Tibial nerve (tissue), 4 donors: ENCODE measurements around the gene COQ2. TPM values are rescaled to one million over a fixed set of nuclear protein-coding genes. Genes with fewer than 3 reads are reported as not detected.
"Not testable (repeated sequence)": the region's sequence is repeated elsewhere in the genome, so short reads cannot be mapped to it uniquely, and the experiment has no call there.

Experiments
- DNase-seq, 2 donors: peaks; one replicate each; pipeline ENCODE4 v3.0.0-alpha.2; 2019; ENCODE audit warnings: low spot score in 2 of 2
- H3K27ac ChIP-seq, 4 donors: fragments of 200-600 bp; sonication (generic) in 3 of 4; one replicate each; pipeline ENCODE4 v1.5.1; 2017 to 2019; ENCODE audit warnings: mild to moderate bottlenecking in 1 of 4
- H3K27me3 ChIP-seq, 2 donors: fragments of 200-600 bp; sonication (generic) in 1 of 2; one replicate each; pipeline versions ENCODE4 v1.5.1 to v1.6.0; 2017 to 2019
- H3K36me3 ChIP-seq, 3 donors: fragments of 200-600 bp; sonication (generic); one replicate each; pipeline ENCODE4 v1.5.1; 2018 to 2019
- H3K4me1 ChIP-seq, 4 donors: fragments of 200-600 bp; sonication (generic) in 3 of 4; one replicate each; pipeline ENCODE4 v1.5.1; 2017 to 2019
- H3K4me3 ChIP-seq, 4 donors: fragments of 200-600 bp; sonication (generic) in 3 of 4; one replicate each; pipeline ENCODE4 v1.5.1; 2017 to 2019; ENCODE audit warnings: mild to moderate bottlenecking in 1 of 4, moderate library complexity in 1 of 4
- H3K9me3 ChIP-seq, 4 donors: fragments of 200-600 bp; sonication (generic) in 3 of 4; one replicate each; pipeline ENCODE4 v1.5.1; 2017 to 2019
- EP300 ChIP-seq, 2 donors: sonication (generic); formaldehyde crosslinking; IDR thresholded peaks; one replicate each; pipeline ENCODE4 v1.6.1; 2017; ENCODE audit warnings: antibody characterized with exemption in 2 of 2, mild to moderate bottlenecking in 1 of 2
- POLR2A ChIP-seq, 2 donors: fragments of 450-650 bp; IDR thresholded peaks; one replicate each; pipeline ENCODE4 v1.6.1; 2017; ENCODE audit warnings: antibody characterized with exemption in 2 of 2, mild to moderate bottlenecking in 2 of 2, moderate library complexity in 2 of 2
- whole genome bisulfite sequencing, 2 donors: methylation state at CpG; one replicate each; pipeline ENCODE4 v1.1.5; 2018; 5-methylcytosine and 5-hydroxymethylcytosine counted together
- total RNA-seq, 4 donors: library from RNA; depleted of rRNA; stranded (reverse); fragments of >200 nt; gene quantifications; one replicate each; pipeline ENCODE4 v1.1.0, GENCODE V29; 2016
- TF ChIP-seq, protein P1 (sequence below), 5 experiments: fragments of 200-600 bp in 3 of 5; fragments of 450-650 bp in 2 of 5; sonication (generic) in 3 of 5; IDR thresholded peaks; one replicate each; pipeline ENCODE4 v1.5.1; 2016 to 2019; ENCODE audit warnings: antibody characterized with exemption in 5 of 5, mild to moderate bottlenecking in 3 of 5, moderate library complexity in 2 of 5

Gene COQ2
- total RNA-seq, 4 donors from 2014 or later, result 9.2 to 17.7 (median 11.6) TPM

DNA sequence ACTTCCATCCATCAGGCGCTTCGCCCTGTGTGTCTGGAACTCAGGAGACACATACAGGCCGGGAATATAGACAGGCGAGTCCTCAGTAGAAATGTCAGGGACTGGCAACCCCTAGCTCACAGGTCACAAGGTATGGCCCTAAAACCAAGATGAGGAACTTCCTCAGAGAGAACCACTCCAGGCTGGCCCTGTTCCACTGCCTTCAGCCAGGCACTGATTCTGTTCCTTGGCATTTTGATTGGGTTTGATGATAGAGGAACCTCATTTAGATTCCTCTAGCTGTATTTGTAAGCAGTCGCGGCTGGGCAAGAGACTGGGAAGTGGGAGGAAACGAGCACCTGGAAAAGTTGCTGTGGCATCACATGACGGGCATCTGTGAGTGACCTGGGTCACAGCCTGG, 41.9 kb upstream of the COQ2 start:
- 69 to 90% methylated on average over 8 of the region's 8 CpGs for WGBS, 2 donors
- no peaks in the 10 kb centered on the region for H3K36me3 ChIP-seq
- no peak for DNase-seq
- H3K9me3 ChIP-seq, result no peaks in the 10 kb centered on the region
- H3K4me1 ChIP-seq, result no peaks in the 10 kb centered on the region
- H3K4me3 ChIP-seq, result no peak overlapping the region
- TF ChIP-seq, protein P1, sequence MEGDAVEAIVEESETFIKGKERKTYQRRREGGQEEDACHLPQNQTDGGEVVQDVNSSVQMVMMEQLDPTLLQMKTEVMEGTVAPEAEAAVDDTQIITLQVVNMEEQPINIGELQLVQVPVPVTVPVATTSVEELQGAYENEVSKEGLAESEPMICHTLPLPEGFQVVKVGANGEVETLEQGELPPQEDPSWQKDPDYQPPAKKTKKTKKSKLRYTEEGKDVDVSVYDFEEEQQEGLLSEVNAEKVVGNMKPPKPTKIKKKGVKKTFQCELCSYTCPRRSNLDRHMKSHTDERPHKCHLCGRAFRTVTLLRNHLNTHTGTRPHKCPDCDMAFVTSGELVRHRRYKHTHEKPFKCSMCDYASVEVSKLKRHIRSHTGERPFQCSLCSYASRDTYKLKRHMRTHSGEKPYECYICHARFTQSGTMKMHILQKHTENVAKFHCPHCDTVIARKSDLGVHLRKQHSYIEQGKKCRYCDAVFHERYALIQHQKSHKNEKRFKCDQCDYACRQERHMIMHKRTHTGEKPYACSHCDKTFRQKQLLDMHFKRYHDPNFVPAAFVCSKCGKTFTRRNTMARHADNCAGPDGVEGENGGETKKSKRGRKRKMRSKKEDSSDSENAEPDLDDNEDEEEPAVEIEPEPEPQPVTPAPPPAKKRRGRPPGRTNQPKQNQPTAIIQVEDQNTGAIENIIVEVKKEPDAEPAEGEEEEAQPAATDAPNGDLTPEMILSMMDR (IDR thresholded peaks at IDR 0.05), result no peak
- TF ChIP-seq POLR2A (IDR thresholded peaks at IDR 0.05) (no peak), EP300 (IDR thresholded peaks at IDR 0.05) (no peak)
- H3K27ac ChIP-seq, result no peak overlapping the region
- H3K27me3 ChIP-seq, result no peaks in the 10 kb centered on the region

DNA sequence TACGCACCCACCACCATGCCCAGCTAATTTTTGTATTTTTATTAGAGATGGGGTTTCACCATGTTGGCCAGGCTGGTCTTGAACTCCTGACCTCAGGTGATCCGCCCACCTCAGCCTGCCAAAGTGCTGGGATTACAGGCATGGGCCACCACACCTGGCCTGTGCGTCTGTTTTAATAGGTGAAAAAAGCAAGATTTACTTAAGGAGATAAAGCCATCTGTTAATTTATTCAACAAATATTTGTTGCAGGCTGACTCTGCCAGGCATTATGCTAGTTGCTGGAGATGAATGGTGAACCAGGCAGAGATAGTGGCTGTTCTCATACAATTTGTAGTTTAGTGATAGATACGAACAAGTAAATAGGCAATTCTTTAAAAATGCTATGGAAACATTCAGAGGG, 40.7 kb upstream of the COQ2 start:
- not testable (repeated sequence) for H3K4me1 ChIP-seq, H3K9me3 ChIP-seq, H3K27me3 ChIP-seq, H3K4me3 ChIP-seq, H3K36me3 ChIP-seq, H3K27ac ChIP-seq, DNase-seq
- WGBS, 2 donors, result 87 to 88% methylated on average over 4 of the region's 4 CpGs

DNA sequence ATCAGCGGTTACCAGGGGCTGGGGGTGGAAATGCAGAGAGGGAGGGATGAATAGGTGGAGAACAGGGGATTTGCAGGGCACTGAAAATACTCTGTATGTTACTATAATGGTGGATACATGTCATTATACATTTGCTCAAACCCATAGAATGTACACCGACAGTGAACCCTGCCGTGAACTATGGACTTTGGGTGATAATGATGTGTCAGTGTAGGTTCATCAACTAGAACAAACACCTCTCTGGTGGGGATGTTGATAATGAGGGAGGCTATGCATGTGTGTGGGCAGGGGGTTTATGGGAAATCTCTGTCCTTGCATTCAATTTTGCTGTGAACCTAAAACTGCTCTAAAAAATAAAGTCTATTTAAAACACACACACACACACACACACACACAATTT, 38.5 kb upstream of the COQ2 start:
- no peak for DNase-seq
- WGBS, 2 donors, result 76 to 82% methylated on average over 3 of the region's 3 CpGs

DNA sequence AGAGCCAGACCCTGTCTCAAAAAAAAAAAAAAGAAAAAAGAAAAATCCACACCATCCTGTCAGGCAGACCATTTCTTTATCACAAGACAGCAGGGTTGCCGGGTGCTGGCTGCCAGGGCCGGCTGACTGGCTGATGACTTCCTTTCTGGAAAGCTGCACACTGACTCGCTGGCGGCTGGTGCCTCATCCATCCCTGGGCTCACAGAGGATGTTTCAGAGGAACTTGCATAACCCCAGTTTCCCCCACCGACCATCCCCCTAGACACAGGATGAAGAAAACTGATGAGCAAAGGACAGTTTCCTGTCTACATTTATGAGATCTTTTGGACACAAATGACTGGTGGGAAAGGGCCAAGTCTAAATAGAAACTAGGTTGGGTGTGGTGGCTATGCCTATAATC, 36.0 kb upstream of the COQ2 start:
- H3K36me3 ChIP-seq, result no peaks in the 10 kb centered on the region
- no peaks in the 10 kb centered on the region for H3K4me1 ChIP-seq
- no peak overlapping the region for H3K4me3 ChIP-seq
- DNase-seq, result peak; percentile 23 to 40
- TF ChIP-seq EP300 (IDR thresholded peaks at IDR 0.05), result peak; percentile 23 to 60
- no peak for TF ChIP-seq POLR2A (IDR thresholded peaks at IDR 0.05)
- H3K27ac ChIP-seq, result peak overlapping the region in 2 of 4 donors; percentile 20 to 32
- H3K27me3 ChIP-seq, result no peaks in the 10 kb centered on the region
- 62 to 71% methylated on average over 5 of the region's 5 CpGs for WGBS, 2 donors
- no peaks in the 10 kb centered on the region for H3K9me3 ChIP-seq

More for the DNA sequence above, 38.5 kb upstream of the COQ2 start:
- Histone ChIP-seq H3K27ac (no peak overlapping the region), H3K4me1 (no peaks in the 10 kb centered on the region), H3K4me3 (no peak overlapping the region), H3K36me3 (no peaks in the 10 kb centered on the region), H3K9me3 (no peaks in the 10 kb centered on the region), H3K27me3 (no peaks in the 10 kb centered on the region)
- TF ChIP-seq EP300 (IDR thresholded peaks at IDR 0.05) (no peak), POLR2A (IDR thresholded peaks at IDR 0.05) (no peak)
- TF ChIP-seq, protein P1 (IDR thresholded peaks at IDR 0.05), result no peak

DNA sequence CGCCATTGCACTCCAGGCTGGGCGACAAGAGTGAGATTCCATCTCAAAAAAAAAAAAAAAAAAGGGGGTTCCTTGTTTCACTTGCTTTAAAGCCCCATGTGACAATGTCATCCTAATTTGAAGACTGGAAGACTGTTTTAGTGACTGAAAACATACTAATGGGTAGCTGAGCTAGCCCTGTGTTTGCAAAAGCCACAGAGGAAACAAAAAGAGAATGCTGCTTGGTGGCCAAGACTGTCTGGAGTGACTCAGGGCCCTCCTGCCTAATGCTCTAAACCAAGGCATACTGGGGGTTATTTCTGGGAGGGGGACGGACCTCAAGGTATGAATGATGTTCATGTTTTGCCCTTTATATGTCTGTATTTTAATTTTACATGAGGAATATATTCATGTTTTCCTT, 34.1 kb upstream of the COQ2 start:
- no peaks in the 10 kb centered on the region for H3K9me3 ChIP-seq
- no peaks in the 10 kb centered on the region for H3K27me3 ChIP-seq
- no peak for DNase-seq
- WGBS, 2 donors, result 84 to 89% methylated on average over 3 of the region's 3 CpGs
- no peak overlapping the region for H3K4me3 ChIP-seq
- TF ChIP-seq, protein P1 (IDR thresholded peaks at IDR 0.05), result no peak
- TF ChIP-seq EP300 (IDR thresholded peaks at IDR 0.05), result no peak
- TF ChIP-seq POLR2A (IDR thresholded peaks at IDR 0.05), result no peak
- no peaks in the 10 kb centered on the region for H3K4me1 ChIP-seq
- no peaks in the 10 kb centered on the region for H3K36me3 ChIP-seq
- H3K27ac ChIP-seq, result no peak overlapping the region

DNA sequence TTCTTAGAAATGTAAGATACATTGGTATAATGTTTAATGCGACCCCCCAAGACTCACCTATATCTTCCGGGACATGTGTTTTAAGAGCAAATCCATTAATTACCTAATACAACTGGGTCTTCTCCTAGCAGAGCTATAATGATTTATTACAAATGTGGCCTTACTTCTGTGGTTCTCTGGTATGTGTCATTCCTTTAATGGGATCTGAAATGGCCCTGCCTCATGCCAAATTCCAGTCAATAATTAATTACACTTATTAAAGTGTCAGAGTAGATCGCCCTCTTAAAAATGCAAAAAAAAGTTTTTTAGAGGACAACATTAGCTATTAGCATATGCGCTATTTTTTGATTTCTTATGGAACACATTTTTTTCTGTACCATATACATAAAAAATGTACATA, 33.1 kb upstream of the COQ2 start:
- TF ChIP-seq EP300 (IDR thresholded peaks at IDR 0.05), result no peak
- TF ChIP-seq, protein P1 (IDR thresholded peaks at IDR 0.05), result no peak
- no peak for TF ChIP-seq POLR2A (IDR thresholded peaks at IDR 0.05)
- Histone ChIP-seq H3K27me3 (no peaks in the 10 kb centered on the region), H3K27ac (no peak overlapping the region), H3K9me3 (no peaks in the 10 kb centered on the region), H3K36me3 (no peaks in the 10 kb centered on the region), H3K4me3 (no peak overlapping the region), H3K4me1 (no peaks in the 10 kb centered on the region)
- no peak for DNase-seq
- WGBS, 2 donors, result 67 to 84% methylated on average over 4 of the region's 4 CpGs
